HEK293 (cell line): ENCODE results near the gene PARK7.

ENCODE experiments used
- GLIS1 ChIP-seq: fragments of 450-650 bp; formaldehyde crosslinking; IDR thresholded peaks from 2 replicates; pipeline ENCODE4 v1.5.1; 2016; ENCODE audit warnings: missing biosample characterization, missing genetic modification characterization
- GLIS2 ChIP-seq: fragments of 450-650 bp; formaldehyde crosslinking; IDR thresholded peaks from 2 replicates; pipeline ENCODE4 v1.5.1; 2016; ENCODE audit warnings: missing biosample characterization, missing genetic modification characterization
- HOXA7 ChIP-seq: sonication (generic); formaldehyde crosslinking; IDR thresholded peaks from 2 replicates; pipeline ENCODE4 v1.8.1; 2022; ENCODE audit warnings: missing genetic modification reagents, borderline replicate concordance
- KLF1 ChIP-seq: fragments of 450-650 bp; formaldehyde crosslinking; IDR thresholded peaks from 2 replicates; pipeline ENCODE4 v1.5.1; 2016; ENCODE audit warnings: missing biosample characterization, missing genetic modification characterization
- ZBTB17 ChIP-seq: fragments of 450-650 bp; formaldehyde crosslinking; IDR thresholded peaks from 2 replicates; pipeline ENCODE4 v1.5.1; 2016; ENCODE audit warnings: missing biosample characterization, missing genetic modification characterization
- ZNF132 ChIP-seq: fragments of 450-650 bp; formaldehyde crosslinking; IDR thresholded peaks from 2 replicates; pipeline ENCODE4 v1.5.1; 2017; ENCODE audit warnings: missing biosample characterization, missing genetic modification characterization, borderline replicate concordance
- ZNF2 ChIP-seq: fragments of 450-650 bp; formaldehyde crosslinking; IDR thresholded peaks from 2 replicates; pipeline ENCODE4 v1.5.1; 2016; ENCODE audit warnings: missing biosample characterization, missing genetic modification characterization
- ZNF24 ChIP-seq: fragments of 450-650 bp; formaldehyde crosslinking; IDR thresholded peaks from 2 replicates; pipeline ENCODE4 v1.5.1; 2016; ENCODE audit warnings: missing biosample characterization, missing genetic modification characterization
- ZNF335 ChIP-seq: fragments of 450-650 bp; formaldehyde crosslinking; conservative IDR thresholded peaks from 2 replicates; pipeline ENCODE4 v1.5.1; 2016; ENCODE audit warnings: missing biosample characterization, missing genetic modification characterization
- ZNF391 ChIP-seq: fragments of 450-650 bp; formaldehyde crosslinking; IDR thresholded peaks from 2 replicates; pipeline ENCODE4 v1.5.1; 2016; ENCODE audit warnings: low read depth, missing biosample characterization, missing genetic modification characterization, borderline replicate concordance
- ZNF404 ChIP-seq: fragments of 450-650 bp; formaldehyde crosslinking; IDR thresholded peaks from 2 replicates; pipeline ENCODE4 v1.5.1; 2017; ENCODE audit warnings: missing biosample characterization, missing genetic modification characterization
- ZNF473 ChIP-seq: fragments of 450-650 bp; formaldehyde crosslinking; IDR thresholded peaks from 2 replicates; pipeline ENCODE4 v1.5.1; 2017; ENCODE audit warnings: missing biosample characterization, missing genetic modification characterization
- ZNF501 ChIP-seq: fragments of 450-650 bp; formaldehyde crosslinking; IDR thresholded peaks from 2 replicates; pipeline ENCODE4 v1.5.1; 2016; ENCODE audit warnings: missing biosample characterization, missing genetic modification characterization
- ZNF521 ChIP-seq: fragments of 450-650 bp; formaldehyde crosslinking; IDR thresholded peaks from 2 replicates; pipeline ENCODE4 v1.5.1; 2017; ENCODE audit warnings: missing biosample characterization, mild to moderate bottlenecking, missing genetic modification characterization
- ZNF624 ChIP-seq: fragments of 450-650 bp; formaldehyde crosslinking; IDR thresholded peaks from 2 replicates; pipeline ENCODE4 v1.5.1; 2017; ENCODE audit warnings: missing biosample characterization, missing genetic modification characterization
- ZNF658 ChIP-seq: fragments of 450-650 bp; formaldehyde crosslinking; IDR thresholded peaks from 2 replicates; pipeline ENCODE4; 2016; ENCODE audit warnings: missing biosample characterization, missing genetic modification characterization
- ZNF701 ChIP-seq: fragments of 450-650 bp; formaldehyde crosslinking; IDR thresholded peaks from 2 replicates; pipeline ENCODE4 v1.5.1; 2016; ENCODE audit warnings: missing biosample characterization, missing genetic modification characterization
- ZNF747 ChIP-seq: fragments of 450-650 bp; formaldehyde crosslinking; IDR thresholded peaks from 2 replicates; pipeline ENCODE4 v1.5.1; 2016; ENCODE audit warnings: missing biosample characterization, missing genetic modification characterization
- TF ChIP-seq, protein P1 (sequence below): fragments of 450-650 bp; formaldehyde crosslinking; IDR thresholded peaks from 2 replicates; pipeline ENCODE4 v1.5.1; 2017; ENCODE audit warnings: missing biosample characterization, missing genetic modification characterization
- TF ChIP-seq, protein P2 (sequence below): fragments of 450-650 bp; formaldehyde crosslinking; IDR thresholded peaks from 2 replicates; pipeline ENCODE4 v1.5.1; 2016; ENCODE audit warnings: missing biosample characterization, missing genetic modification characterization, borderline replicate concordance
- TF ChIP-seq, protein P3 (sequence below): fragments of 450-650 bp; formaldehyde crosslinking; IDR thresholded peaks from 2 replicates; pipeline ENCODE4 v1.5.0; 2017; ENCODE audit warnings: missing biosample characterization, missing genetic modification characterization, borderline replicate concordance
- TF ChIP-seq, protein P4 (sequence below): fragments of 450-650 bp; formaldehyde crosslinking; IDR thresholded peaks from 2 replicates; pipeline ENCODE4 v1.5.1; 2017; ENCODE audit warnings: missing biosample characterization, mild to moderate bottlenecking, missing genetic modification characterization, moderate library complexity
- TF ChIP-seq, protein P5 (sequence below): fragments of 450-650 bp; formaldehyde crosslinking; IDR thresholded peaks from 2 replicates; pipeline ENCODE4 v1.5.1; 2016; ENCODE audit warnings: missing biosample characterization, missing genetic modification characterization
- TF ChIP-seq, protein P6 (sequence below): fragments of 450-650 bp; formaldehyde crosslinking; IDR thresholded peaks from 2 replicates; pipeline ENCODE4 v1.5.1; 2016; ENCODE audit warnings: missing biosample characterization, missing genetic modification characterization

Gene PARK7

DNA sequence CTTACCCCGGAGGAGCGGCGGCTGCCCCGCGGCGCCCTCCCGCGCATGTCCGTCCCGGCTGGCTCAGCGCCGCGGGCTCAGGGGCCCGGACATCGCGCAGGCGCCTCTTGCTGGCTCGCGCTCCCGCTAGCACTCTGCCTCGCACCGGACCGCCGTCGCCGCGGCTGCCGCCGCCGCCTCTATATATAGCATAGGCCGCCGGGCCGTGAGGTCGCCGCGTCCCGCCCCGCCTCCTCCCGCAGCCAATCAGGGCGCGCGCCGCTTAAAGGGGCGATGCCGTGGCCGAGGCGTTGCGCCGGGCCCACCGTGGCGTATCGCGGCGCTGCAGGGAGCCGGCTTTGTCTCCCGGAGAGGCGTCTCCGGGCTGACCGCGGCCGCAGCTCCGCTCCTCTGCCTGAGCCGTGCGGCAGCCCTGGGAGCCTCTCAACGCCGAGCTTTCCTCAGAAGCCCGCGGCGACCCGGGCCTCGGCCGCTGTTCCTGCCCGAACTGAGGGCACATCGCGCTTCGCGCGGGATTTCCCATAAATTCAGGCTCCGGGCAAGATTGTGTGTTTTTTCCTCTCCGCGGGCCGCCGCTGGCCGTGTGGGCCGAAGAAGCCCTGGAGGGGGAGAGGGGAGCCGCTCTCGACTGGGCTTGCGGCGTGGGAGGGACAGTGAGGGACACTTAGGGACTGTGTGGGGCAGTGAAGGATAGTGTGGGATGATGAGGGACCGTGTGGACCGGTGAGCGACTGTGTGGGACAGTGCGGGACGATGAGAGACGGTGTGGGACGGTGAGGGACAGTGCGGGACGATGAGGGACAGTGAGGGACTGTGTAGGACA is 64.9 kb downstream of the PARK7 start, which contains the start of gene ERRFI1 (continued):
- TF ChIP-seq ZNF404 (tag by site-specific recombination): no peak
- TF ChIP-seq GLIS2 (tag by site-specific recombination): peak; percentile 92
- TF ChIP-seq ZNF521 (tag by site-specific recombination): no peak
- no peak for TF ChIP-seq HOXA7 (CRISPR knock-in tag)
- TF ChIP-seq ZBTB17 (tag by site-specific recombination): peak; percentile 60; the same call in 1 of the 2 replicates
- TF ChIP-seq ZNF501 (tag by site-specific recombination): peak; percentile 63; the same call in 1 of the 2 replicates
- TF ChIP-seq ZNF473 (tag by site-specific recombination): no peak; the same call in 1 of the 2 replicates
- TF ChIP-seq, protein P1, sequence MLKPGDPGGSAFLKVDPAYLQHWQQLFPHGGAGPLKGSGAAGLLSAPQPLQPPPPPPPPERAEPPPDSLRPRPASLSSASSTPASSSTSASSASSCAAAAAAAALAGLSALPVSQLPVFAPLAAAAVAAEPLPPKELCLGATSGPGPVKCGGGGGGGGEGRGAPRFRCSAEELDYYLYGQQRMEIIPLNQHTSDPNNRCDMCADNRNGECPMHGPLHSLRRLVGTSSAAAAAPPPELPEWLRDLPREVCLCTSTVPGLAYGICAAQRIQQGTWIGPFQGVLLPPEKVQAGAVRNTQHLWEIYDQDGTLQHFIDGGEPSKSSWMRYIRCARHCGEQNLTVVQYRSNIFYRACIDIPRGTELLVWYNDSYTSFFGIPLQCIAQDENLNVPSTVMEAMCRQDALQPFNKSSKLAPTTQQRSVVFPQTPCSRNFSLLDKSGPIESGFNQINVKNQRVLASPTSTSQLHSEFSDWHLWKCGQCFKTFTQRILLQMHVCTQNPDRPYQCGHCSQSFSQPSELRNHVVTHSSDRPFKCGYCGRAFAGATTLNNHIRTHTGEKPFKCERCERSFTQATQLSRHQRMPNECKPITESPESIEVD (tag by site-specific recombination): no peak
- peak; percentile 91 for TF ChIP-seq GLIS1
- no peak; the same call in 1 of the 2 replicates for TF ChIP-seq ZNF658 (tag by site-specific recombination)
- TF ChIP-seq, protein P2, sequence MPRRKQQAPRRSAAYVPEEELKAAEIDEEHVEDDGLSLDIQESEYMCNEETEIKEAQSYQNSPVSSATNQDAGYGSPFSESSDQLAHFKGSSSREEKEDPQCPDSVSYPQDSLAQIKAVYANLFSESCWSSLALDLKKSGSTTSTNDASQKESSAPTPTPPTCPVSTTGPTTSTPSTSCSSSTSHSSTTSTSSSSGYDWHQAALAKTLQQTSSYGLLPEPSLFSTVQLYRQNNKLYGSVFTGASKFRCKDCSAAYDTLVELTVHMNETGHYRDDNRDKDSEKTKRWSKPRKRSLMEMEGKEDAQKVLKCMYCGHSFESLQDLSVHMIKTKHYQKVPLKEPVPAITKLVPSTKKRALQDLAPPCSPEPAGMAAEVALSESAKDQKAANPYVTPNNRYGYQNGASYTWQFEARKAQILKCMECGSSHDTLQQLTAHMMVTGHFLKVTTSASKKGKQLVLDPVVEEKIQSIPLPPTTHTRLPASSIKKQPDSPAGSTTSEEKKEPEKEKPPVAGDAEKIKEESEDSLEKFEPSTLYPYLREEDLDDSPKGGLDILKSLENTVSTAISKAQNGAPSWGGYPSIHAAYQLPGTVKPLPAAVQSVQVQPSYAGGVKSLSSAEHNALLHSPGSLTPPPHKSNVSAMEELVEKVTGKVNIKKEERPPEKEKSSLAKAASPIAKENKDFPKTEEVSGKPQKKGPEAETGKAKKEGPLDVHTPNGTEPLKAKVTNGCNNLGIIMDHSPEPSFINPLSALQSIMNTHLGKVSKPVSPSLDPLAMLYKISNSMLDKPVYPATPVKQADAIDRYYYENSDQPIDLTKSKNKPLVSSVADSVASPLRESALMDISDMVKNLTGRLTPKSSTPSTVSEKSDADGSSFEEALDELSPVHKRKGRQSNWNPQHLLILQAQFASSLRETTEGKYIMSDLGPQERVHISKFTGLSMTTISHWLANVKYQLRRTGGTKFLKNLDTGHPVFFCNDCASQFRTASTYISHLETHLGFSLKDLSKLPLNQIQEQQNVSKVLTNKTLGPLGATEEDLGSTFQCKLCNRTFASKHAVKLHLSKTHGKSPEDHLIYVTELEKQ (tag by site-specific recombination): no peak
- TF ChIP-seq ZNF2 (tag by site-specific recombination): peak; percentile 48
- no peak for TF ChIP-seq ZNF132 (tag by site-specific recombination)
- TF ChIP-seq, protein P3, sequence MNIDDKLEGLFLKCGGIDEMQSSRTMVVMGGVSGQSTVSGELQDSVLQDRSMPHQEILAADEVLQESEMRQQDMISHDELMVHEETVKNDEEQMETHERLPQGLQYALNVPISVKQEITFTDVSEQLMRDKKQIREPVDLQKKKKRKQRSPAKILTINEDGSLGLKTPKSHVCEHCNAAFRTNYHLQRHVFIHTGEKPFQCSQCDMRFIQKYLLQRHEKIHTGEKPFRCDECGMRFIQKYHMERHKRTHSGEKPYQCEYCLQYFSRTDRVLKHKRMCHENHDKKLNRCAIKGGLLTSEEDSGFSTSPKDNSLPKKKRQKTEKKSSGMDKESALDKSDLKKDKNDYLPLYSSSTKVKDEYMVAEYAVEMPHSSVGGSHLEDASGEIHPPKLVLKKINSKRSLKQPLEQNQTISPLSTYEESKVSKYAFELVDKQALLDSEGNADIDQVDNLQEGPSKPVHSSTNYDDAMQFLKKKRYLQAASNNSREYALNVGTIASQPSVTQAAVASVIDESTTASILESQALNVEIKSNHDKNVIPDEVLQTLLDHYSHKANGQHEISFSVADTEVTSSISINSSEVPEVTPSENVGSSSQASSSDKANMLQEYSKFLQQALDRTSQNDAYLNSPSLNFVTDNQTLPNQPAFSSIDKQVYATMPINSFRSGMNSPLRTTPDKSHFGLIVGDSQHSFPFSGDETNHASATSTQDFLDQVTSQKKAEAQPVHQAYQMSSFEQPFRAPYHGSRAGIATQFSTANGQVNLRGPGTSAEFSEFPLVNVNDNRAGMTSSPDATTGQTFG: no peak
- TF ChIP-seq ZNF24 (tag by site-specific recombination): peak; percentile 48; the same call in 1 of the 2 replicates
- peak; percentile 75 for TF ChIP-seq ZNF335 (tag by site-specific recombination)
- TF ChIP-seq, protein P4, sequence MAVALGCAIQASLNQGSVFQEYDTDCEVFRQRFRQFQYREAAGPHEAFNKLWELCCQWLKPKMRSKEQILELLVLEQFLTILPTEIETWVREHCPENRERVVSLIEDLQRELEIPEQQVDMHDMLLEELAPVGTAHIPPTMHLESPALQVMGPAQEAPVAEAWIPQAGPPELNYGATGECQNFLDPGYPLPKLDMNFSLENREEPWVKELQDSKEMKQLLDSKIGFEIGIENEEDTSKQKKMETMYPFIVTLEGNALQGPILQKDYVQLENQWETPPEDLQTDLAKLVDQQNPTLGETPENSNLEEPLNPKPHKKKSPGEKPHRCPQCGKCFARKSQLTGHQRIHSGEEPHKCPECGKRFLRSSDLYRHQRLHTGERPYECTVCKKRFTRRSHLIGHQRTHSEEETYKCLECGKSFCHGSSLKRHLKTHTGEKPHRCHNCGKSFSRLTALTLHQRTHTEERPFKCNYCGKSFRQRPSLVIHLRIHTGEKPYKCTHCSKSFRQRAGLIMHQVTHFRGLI (tag by site-specific recombination): peak; percentile 30; the same call in 1 of the 2 replicates
- TF ChIP-seq ZNF747 (tag by site-specific recombination): no peak
- TF ChIP-seq KLF1 (tag by site-specific recombination): no peak
- TF ChIP-seq, protein P5, sequence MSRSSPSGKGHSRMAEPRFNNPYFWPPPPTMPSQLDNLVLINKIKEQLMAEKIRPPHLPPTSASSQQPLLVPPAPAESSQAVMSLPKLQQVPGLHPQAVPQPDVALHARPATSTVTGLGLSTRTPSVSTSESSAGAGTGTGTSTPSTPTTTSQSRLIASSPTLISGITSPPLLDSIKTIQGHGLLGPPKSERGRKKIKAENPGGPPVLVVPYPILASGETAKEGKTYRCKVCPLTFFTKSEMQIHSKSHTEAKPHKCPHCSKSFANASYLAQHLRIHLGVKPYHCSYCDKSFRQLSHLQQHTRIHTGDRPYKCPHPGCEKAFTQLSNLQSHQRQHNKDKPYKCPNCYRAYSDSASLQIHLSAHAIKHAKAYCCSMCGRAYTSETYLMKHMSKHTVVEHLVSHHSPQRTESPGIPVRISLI (tag by site-specific recombination): 0 out of 2 replicates have a peak, but pooled peaks have one; percentile 25
- TF ChIP-seq ZNF624: no peak
- TF ChIP-seq, protein P6, sequence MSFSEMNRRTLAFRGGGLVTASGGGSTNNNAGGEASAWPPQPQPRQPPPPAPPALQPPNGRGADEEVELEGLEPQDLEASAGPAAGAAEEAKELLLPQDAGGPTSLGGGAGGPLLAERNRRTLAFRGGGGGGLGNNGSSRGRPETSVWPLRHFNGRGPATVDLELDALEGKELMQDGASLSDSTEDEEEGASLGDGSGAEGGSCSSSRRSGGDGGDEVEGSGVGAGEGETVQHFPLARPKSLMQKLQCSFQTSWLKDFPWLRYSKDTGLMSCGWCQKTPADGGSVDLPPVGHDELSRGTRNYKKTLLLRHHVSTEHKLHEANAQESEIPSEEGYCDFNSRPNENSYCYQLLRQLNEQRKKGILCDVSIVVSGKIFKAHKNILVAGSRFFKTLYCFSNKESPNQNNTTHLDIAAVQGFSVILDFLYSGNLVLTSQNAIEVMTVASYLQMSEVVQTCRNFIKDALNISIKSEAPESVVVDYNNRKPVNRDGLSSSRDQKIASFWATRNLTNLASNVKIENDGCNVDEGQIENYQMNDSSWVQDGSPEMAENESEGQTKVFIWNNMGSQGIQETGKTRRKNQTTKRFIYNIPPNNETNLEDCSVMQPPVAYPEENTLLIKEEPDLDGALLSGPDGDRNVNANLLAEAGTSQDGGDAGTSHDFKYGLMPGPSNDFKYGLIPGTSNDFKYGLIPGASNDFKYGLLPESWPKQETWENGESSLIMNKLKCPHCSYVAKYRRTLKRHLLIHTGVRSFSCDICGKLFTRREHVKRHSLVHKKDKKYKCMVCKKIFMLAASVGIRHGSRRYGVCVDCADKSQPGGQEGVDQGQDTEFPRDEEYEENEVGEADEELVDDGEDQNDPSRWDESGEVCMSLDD (tag by site-specific recombination): no peak; the same call in 1 of the 2 replicates
- 0 out of 2 replicates have a peak, but pooled peaks have one; percentile 30 for TF ChIP-seq ZNF701 (tag by site-specific recombination)
- TF ChIP-seq ZNF391 (tag by site-specific recombination): 0 out of 2 replicates have a peak, but pooled peaks have one; percentile 14
